DMS 273 (cell line): ENCODE data around the gene PTMS.
"Not testable (repeated sequence)": the region's sequence is repeated elsewhere in the genome, so short reads cannot be mapped to it uniquely, and the experiment has no call there.

ENCODE experiments used
- DNase-seq: peaks from one replicate; lab custom pipeline; 2025; ENCODE audit not compliant: unreplicated experiment; lab: John Stamatoyannopoulos, UW

PTMS gene, protein sequence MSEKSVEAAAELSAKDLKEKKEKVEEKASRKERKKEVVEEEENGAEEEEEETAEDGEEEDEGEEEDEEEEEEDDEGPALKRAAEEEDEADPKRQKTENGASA

DNA sequence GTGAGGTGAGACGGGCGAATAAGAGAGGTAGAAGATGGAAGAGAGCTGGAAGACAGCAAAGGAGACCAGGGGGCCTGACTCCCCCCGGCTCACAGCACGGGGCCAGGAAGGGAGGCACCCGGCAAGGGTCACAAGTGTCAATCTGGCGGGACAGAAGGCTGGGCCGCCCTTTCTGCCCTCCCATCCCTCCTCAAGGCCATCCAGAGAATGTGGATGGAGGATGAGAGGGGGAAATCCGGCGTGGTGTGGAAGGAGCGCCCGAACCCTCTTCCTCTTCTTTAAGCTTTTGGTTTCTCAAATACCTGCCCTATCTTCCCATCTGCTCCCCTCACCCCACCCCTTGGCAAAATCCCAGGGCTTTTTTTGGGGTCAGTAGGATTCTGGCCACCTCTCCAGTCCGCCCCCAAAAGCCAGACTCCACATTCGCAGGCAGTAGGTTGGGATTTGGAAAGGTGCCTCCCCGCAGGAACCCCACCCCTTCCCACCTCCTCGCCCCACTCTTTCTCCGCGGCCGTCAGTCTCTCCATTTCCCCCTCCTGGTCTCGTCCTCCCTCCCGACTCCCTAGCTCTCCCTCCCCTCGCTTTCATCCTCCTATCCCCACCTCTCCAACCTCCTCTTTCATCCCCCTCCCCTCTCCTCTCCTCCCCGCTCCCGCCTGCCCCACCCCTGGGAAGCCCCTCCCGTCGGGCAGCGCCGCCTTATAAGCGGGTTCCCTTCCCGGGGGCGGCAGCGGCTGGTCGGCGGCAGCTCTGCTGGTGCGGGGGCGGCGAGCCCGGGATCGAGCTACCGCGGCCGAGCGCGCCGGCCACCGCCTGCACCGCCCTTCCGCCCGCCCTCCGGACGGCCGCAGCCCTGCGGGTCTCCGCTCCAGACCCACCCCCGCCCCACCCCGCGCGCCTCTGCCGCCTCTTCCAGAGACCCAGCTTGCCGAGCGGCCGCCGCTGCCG, at the start of gene PTMS:
Gene PTMS, plus strand, starts transcription at position 730 of the 948 bp plus-strand sequence. CDS start 343 bp downstream, outside the sequence.
- peak; percentile 92 for DNase-seq

DNA sequence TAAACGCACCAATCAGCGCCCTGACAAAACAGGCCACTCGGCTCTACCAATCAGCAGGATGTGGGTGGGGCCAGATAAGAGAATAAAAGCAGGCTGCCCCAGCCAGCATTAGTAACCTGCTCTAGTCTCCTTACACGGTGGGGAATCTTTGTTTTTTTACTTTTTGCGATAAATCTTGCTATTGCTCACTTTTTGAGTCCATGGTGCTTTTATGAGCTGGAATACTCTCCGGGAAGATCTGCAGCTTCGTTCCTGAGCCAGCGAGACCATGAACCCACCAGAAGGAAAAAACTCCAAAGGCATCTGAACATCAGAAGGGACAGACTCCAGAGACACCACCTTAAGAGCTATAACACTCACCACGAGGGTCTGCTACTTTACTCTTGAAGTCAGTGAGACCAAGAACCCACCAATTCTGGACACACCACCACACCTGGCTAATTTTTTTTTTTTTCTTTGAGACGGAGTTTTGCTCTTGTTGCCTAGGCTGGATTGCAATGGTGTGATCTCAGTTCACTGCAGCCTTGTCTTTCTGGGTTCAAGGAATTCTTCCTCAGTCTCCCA, 49.2 kb upstream of the PTMS start:
- DNase-seq, result no peak

DNA sequence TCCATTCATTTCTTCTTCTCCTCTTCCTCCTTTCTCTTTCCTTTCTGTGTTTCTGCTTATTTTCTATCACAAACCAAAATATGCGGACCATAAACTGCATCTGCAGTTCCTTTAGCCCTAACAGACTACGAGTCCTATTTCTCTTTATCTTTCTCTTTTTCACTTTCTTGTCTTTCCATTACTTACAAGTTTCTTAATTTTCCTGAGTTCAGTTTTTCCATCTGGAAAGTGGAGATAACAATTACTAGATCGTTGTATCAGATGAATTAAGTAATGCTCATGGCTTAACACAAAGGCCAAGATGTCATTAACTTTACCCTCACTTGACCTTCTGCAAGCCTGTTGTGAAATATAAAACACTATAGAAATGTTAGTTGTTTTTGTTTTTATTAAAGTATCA, 43.3 kb upstream of the PTMS start:
- no peak for DNase-seq

GRCh38 chr12:6723607-6724408, 42.4 kb upstream of the PTMS start, which contains the start of gene COPS7A:
Gene COPS7A (plus strand): TSS chr12:6724046. CDS start chr12:6724657, 611 bp downstream.
- DNase-seq, result peak; percentile 98

- DNase-seq, result peak; percentile 50
Observed at GRCh38 chr12:6724409-6724797, 41.8 kb upstream of the PTMS start.

- DNase-seq, result no peak
Observed at GRCh38 chr12:6725350-6725749, 40.8 kb upstream of the PTMS start.

- DNase-seq, result no peak
Observed at GRCh38 chr12:6729186-6729585, 37.0 kb upstream of the PTMS start.

DNA sequence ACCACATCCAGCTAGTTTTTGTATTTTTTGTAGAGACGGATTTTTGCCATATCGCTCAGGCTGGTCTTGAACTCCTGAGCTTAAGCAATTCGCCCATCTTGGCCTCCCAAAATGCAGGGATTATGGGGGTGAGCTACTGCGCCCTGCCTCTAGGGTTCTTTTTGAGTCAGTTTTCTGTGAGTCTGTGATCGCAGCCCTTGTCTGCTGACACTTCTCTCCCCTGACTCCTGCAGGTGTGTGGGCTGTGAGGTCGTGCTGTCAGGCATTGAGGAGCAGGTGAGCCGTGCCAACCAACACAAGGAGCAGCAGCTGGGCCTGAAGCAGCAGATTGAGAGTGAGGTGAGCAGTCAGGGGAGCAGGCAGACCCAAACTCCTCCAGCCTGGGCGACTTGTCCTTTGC, 36.0 kb upstream of the PTMS start:
- DNase-seq, result no peak

GRCh38 chr12:6734506-6735387, 31.4 kb upstream of the PTMS start:
- no peak for DNase-seq

- peak; percentile 70 for DNase-seq
Observed at GRCh38 chr12:6735448-6736191, 30.5 kb upstream of the PTMS start.

DNA sequence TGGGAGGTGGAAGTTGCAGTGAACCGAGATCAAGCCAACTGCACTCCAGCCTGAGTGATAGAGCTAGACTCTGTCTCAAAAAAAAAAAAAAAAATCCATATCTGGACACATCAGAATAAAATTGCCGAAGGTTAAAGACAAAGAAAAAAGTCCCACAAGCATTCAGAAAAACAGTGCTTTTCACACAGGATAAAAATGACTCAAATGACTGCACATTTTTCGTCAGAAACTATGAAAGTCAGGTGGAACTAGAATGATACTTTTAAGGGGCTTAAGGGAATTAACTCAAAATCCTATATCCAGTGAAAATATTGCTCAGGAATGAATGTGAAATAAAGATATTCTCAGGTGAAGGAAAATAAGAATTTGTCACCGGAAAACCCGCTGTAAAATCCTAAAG, 29.4 kb upstream of the PTMS start:
- DNase-seq, result no peak

DNA sequence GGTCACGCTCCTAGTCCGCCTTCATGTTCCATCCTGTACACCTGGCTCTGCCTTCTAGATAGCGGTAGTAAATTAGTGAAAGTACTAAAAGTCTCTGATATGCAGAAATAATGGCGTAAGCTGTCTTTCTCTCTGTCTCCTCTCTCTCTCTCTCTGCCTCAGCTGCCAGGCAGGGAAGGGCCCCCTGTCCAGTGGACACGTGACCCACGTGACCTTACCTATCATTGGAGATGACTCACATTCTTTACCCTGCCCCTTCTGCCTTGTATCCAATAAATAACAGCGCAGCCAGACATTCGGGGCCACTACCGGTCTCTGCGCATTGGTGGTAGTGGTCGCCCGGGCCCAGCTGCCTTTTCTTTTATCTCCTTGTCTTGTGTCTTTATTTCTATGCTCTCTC, 24.1 kb upstream of the PTMS start:
- not testable (repeated sequence) for DNase-seq

- no peak for DNase-seq
Observed at GRCh38 chr12:6742834-6743233, 23.3 kb upstream of the PTMS start.

DNA sequence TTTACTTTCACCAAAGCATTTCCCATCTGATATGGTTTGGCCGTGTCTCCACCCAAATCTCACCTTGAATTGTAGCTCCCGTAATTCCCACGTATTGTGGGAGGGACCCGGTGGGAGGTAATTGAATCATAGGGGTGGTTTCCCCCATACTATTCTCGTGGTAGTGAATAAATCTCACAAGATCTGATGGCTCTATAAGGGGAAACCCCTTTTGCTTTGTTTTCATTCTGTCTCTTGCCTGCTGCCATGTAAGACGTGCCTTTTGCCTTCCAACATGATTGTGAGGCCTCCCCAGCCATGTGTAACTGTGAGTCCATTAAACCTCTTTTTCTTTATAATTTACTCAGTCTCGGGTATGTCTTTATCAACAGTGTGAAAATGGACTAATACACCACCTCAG, 22.9 kb upstream of the PTMS start:
- DNase-seq, result not testable (repeated sequence)

GRCh38 chr12:6745741-6746525, 20.2 kb upstream of the PTMS start:
- no peak for DNase-seq

DNA sequence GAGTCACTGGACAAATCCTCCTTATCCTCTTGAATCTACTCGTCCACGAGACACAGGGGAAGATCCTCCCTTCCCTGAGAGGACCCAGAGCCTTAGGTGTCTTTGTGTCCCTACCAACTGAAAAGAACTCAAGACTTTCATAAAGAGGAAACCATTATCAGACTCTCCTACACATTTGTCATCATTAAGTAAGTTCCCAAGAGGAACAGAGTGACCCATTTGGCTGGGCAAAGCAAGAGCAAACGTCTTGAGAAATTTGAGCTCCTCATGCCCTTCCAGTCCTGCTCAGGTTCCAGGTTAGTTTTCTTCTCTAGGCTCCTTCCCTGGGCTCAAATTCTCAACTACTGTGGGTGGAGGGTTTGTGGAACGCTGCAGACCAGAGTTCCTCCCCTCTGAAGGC, 18.9 kb upstream of the PTMS start:
- no peak for DNase-seq

DNA sequence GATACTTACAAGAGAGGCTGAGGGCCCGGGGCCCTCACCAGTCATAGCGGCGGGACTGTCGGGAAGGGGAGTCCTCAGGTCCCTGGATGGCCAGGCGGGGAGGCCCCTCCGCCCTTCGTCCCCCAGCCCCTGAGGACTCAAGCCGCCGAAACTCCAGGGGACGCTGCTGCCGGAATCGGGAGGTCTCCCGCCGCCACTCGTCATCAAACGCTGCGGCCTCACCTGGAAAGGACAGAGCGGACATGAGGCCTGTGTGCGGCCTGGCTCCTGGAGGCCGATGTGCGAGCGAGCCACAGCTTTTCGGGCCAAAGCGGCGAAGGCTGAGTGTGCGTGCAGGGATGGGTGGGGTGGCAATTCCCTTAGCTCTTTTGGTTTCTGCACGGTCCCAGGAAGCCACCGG, 17.4 kb upstream of the PTMS start:
- no peak for DNase-seq

DNA sequence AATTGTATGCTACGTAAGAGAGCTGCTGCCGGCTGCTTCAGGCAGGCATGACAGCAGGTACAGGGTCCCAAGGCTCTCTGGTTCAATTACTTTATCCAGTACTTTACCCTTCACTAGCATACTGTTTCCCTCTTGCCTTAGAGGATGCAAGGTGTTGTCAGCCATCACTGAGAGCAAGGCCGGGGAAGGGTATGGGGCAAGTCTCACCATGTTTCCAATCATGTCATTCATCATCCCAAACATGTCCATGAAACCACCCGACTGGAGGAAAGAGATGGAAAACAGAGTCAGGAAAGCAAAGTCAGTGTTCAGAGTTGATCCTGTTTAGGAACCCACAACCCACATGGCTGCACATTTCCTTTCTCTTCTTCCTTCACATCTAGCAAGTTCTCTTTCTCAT, 15.7 kb upstream of the PTMS start:
- no peak for DNase-seq

DNA sequence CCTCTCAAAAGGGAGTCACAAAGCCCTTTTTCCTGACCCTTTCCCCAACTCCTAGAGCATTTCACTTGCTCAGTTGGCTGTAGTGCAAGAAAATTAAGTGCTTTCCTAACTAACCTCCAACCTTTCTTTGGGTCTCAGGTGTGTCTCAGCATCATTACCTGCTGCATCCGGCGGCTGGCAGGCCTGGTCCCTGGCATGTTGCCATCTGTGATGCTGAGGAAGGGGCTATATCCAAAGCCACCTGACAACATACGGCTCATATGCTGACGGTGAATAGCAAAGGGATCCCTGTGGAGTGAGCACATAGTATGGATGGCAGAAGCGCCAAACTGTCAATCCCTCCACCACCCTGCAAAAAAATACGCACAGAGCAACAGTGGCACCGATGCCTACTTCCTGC, 14.4 kb upstream of the PTMS start:
- no peak for DNase-seq
